Kidney (tissue), 14 donors: Measurements from ENCODE around the gene SIM1. TPM values are rescaled to one million over a fixed set of nuclear protein-coding genes. Genes with fewer than 3 reads are reported as not detected.

ENCODE experiments used
- DNase-seq, 5 donors: peaks; one replicate each; pipeline ENCODE4 v3.0.0-alpha.2; 2013 to 2020
- FAIRE-seq: peaks from 2 replicates; lab custom pipeline; 2012; peaks lifted over from hg19 to GRCh38; lab: Jason Lieb, UNC
- H3K27ac ChIP-seq, 2 donors: one replicate each; pipeline ENCODE4 v1.7.0; 2013; ENCODE audit warnings: low read depth in 2 of 2, low read length in 2 of 2, inconsistent platforms in 1 of 2
- H3K27me3 ChIP-seq: one replicate; pipeline ENCODE4 v1.7.1; 2013; ENCODE audit warnings: low read length, inconsistent platforms; ENCODE audit not compliant: control insufficient read depth, insufficient read depth
- H3K36me3 ChIP-seq, 3 donors: one replicate each; pipeline versions ENCODE4 v1.7.0 to v1.7.1; 2013; ENCODE audit warnings: low read length in 3 of 3, control low read depth in 1 of 3, inconsistent platforms in 1 of 3; ENCODE audit not compliant: insufficient read depth in 3 of 3, control insufficient read depth in 2 of 3
- H3K4me1 ChIP-seq, 3 donors: one replicate each; pipeline versions ENCODE4 v1.7.0 to v1.7.1; 2013; ENCODE audit warnings: low read length in 3 of 3, inconsistent platforms in 1 of 3, low read depth in 1 of 3; ENCODE audit not compliant: control insufficient read depth in 2 of 3, insufficient read depth in 2 of 3
- H3K4me3 ChIP-seq, 3 donors: one replicate each; pipeline versions ENCODE4 v1.7.0 to v1.8.1; 2013; ENCODE audit warnings: low read length in 3 of 3, control low read depth in 1 of 3, inconsistent platforms in 1 of 3
- H3K9ac ChIP-seq, 3 donors: one replicate each; pipeline versions ENCODE4 v1.7.0 to v1.7.1; 2013; ENCODE audit warnings: low read length in 3 of 3, control low read depth in 1 of 3, inconsistent platforms in 1 of 3
- H3K9me3 ChIP-seq, 3 donors: one replicate each; pipeline versions ENCODE4 v1.7.0 to v1.7.1; 2013; ENCODE audit warnings: low read length in 3 of 3, control low read depth in 1 of 3, inconsistent platforms in 1 of 3; ENCODE audit not compliant: control insufficient read depth in 2 of 3, insufficient read depth in 1 of 3
- intact Hi-C: fragments of 100-400 bp; cut with DNase I; formaldehyde crosslinking; loops from one replicate; pipeline ENCODE4 v1.11.1; 2022
- polyA plus RNA-seq: library from polyadenylated mRNA; stranded (reverse); fragments of 350-450 nt; fragmentation: Illumina TruSeq; extraction: RNeasy Lipid Tissue Mini Kit (QIAGEN cat#74804); gene quantifications from one replicate; pipeline ENCODE4 v1.2.3, GENCODE V29; 2014; ENCODE audit warnings: low read depth, low replicate concordance; ENCODE audit not compliant: insufficient read depth
- total RNA-seq: library from RNA; stranded (reverse); fragmentation: NEBNext Ultra II Directional; extraction: Animal tissue kit (Norgen Biotek cat#: 25700); gene quantifications from one replicate; pipeline ENCODE4 v1.2.1, GENCODE V29; 2021
- TF ChIP-seq, protein P1 (sequence below): IDR thresholded peaks from 3 replicates; pipeline ENCODE4 v1.5.1; 2012; ENCODE audit warnings: mild to moderate bottlenecking, moderate library complexity, borderline replicate concordance; ENCODE audit not compliant: insufficient read depth; ENCODE audit errors: extremely low read depth
- donor health status: control.
- donor health status: control.
- donor health status: control.
- donor health status: control.
- donor health status: control.
- donor health status: DM: yes; HTN: yes; CAD: no.
- donor health status: Normal renal cell carcinoma (clear cell type).

The SIM1 gene
- total and polyA plus RNA-seq, 2 donors from 2014 or later: 4.4 to 31.8 TPM

DNA sequence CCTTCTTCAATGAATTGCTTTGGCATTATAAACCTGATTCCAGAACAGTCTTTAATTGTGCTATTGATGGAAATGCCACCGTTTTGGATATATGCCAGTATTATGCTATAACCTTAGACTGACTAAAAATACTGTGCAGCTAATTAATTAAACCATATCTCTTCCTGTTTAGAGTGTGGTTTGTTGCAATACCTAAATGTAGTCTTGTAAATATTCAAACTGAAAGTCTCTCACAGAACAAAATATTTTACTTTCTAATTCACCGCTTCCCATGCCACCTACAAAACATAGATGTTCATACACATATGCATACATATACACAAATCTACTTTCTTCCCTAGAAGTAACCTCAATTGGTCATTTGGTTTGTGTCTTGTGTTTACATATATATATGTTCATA lies 126.6 kb downstream of the SIM1 start:
- H3K9ac ChIP-seq: no peak overlapping the region
- H3K9me3 ChIP-seq: no peaks in the 10 kb centered on the region
- no peak overlapping the region for H3K4me3 ChIP-seq
- H3K27me3 ChIP-seq: no peaks in the 10 kb centered on the region
- FAIRE-seq (no peak), DNase-seq (no peak)
- H3K27ac ChIP-seq: no peak overlapping the region
- H3K36me3 ChIP-seq: no peaks in the 10 kb centered on the region
- intact Hi-C loops: no loop called here
- TF ChIP-seq, protein P1, sequence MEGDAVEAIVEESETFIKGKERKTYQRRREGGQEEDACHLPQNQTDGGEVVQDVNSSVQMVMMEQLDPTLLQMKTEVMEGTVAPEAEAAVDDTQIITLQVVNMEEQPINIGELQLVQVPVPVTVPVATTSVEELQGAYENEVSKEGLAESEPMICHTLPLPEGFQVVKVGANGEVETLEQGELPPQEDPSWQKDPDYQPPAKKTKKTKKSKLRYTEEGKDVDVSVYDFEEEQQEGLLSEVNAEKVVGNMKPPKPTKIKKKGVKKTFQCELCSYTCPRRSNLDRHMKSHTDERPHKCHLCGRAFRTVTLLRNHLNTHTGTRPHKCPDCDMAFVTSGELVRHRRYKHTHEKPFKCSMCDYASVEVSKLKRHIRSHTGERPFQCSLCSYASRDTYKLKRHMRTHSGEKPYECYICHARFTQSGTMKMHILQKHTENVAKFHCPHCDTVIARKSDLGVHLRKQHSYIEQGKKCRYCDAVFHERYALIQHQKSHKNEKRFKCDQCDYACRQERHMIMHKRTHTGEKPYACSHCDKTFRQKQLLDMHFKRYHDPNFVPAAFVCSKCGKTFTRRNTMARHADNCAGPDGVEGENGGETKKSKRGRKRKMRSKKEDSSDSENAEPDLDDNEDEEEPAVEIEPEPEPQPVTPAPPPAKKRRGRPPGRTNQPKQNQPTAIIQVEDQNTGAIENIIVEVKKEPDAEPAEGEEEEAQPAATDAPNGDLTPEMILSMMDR: no peak
- H3K4me1 ChIP-seq: no peaks in the 10 kb centered on the region

GRCh38 chr6:100336876-100337275 lies 127.8 kb downstream of the SIM1 start:
- Histone ChIP-seq H3K27ac (no peak overlapping the region), H3K4me1 (no peaks in the 10 kb centered on the region), H3K9ac (no peak overlapping the region), H3K36me3 (no peaks in the 10 kb centered on the region), H3K4me3 (no peak overlapping the region), H3K27me3 (no peaks in the 10 kb centered on the region), H3K9me3 (no peaks in the 10 kb centered on the region)
- DNase-seq (no peak), FAIRE-seq (no peak)
- intact Hi-C loops: no loop called here
- TF ChIP-seq, protein P1: no peak

DNA sequence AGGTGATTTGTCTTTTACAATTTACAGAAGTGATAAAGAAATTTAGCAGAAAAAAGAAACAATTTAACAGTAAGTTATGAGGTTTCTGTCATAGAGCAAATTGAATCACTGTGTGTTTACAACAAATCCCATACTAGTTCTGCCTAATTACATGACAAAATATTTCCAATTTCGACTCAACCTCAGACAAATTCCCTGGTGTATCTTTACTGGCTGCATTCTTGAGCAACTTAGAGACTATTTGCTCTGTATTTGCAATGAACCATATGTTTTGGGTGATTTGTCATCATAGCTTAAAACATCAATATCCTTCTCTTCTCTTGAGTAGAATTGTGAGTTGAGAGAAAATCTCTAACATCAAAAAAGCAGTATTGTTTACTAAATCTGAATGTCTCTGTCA lies 128.7 kb downstream of the SIM1 start:
- Histone ChIP-seq H3K4me1 (no peaks in the 10 kb centered on the region), H3K4me3 (no peak overlapping the region), H3K9me3 (no peaks in the 10 kb centered on the region), H3K9ac (no peak overlapping the region), H3K36me3 (no peaks in the 10 kb centered on the region), H3K27ac (no peak overlapping the region), H3K27me3 (no peaks in the 10 kb centered on the region)
- intact Hi-C loops: no loop called here
- TF ChIP-seq, protein P1: no peak
- FAIRE-seq: no peak
- no peak for DNase-seq
